Mononuclear cell (primary cell): ENCODE results near the gene RTP3. TPM values are rescaled to one million over a fixed set of nuclear protein-coding genes. Genes with fewer than 3 reads are reported as not detected.

Source experiments
- H3K27me3 ChIP-seq: 2 replicates; pipeline ENCODE4 v1.6.0; 2011; ENCODE audit warnings: low read length, control low read depth; ENCODE audit not compliant: insufficient read depth
- H3K4me1 ChIP-seq: 2 replicates; pipeline ENCODE4 v1.5.1; 2011; ENCODE audit warnings: mild to moderate bottlenecking, low read length, control low read depth; ENCODE audit not compliant: insufficient read depth
- H3K4me3 ChIP-seq: 2 replicates; pipeline ENCODE4 v1.5.1; 2011; ENCODE audit warnings: mild to moderate bottlenecking, low read length, moderate library complexity
- H3K9me3 ChIP-seq: 2 replicates; pipeline ENCODE4 v1.5.1; 2011; ENCODE audit warnings: low read depth, mild to moderate bottlenecking, control low read depth, low read length
- total RNA-seq: library from RNA; depleted of rRNA; stranded (reverse); fragments of >200 nt; gene quantifications from one replicate; pipeline ENCODE4 v1.2.3, GENCODE V29; 2012

Gene RTP3
- total RNA-seq, 1 donor, result 0.10 TPM

GRCh38 chr3:46479696-46480095 is 18.1 kb upstream of the RTP3 start:
- Histone ChIP-seq H3K9me3 (peaks cover 4% of the 10 kb centered on the region), H3K4me3 (no peak overlapping the region), H3K27me3 (no peaks in the 10 kb centered on the region), H3K4me1 (no peaks in the 10 kb centered on the region)

DNA sequence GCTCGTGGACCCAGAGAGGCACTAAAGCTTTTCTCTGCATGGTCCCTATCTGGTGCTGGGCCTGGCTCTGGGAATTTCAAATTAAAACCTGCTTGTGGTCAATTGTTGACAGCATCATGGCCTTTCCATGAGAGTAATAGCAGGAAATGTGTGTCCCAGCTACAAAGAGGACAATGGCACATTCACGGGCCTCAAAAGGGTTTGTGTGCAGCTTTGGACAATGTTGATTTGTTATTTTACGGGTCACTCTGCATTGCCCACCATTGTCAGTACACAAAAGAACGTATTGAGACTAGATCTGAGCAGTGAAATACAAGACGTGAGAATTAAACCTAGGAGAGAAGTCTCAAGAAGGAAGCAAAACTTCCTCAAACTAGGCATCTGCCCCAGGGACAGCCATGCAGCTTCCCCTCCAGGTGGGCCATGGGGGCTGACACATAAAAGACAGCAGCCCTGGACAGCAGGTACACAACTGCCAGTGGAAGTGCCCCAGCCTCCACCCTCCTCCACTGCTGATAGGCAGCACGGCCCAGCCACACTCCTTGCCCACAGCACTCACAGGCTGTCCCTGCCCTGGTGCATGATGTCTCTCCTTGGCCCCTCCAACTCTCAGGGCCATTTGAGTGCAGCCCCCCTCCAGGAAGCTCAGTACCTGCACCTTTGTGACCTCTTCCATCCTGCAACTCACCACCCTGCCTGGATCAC is 17.1 kb upstream of the RTP3 start:
- no peak overlapping the region for H3K4me3 ChIP-seq
- H3K27me3 ChIP-seq, result no peaks in the 10 kb centered on the region
- H3K4me1 ChIP-seq, result no peaks in the 10 kb centered on the region
- no peaks in the 10 kb centered on the region for H3K9me3 ChIP-seq

DNA sequence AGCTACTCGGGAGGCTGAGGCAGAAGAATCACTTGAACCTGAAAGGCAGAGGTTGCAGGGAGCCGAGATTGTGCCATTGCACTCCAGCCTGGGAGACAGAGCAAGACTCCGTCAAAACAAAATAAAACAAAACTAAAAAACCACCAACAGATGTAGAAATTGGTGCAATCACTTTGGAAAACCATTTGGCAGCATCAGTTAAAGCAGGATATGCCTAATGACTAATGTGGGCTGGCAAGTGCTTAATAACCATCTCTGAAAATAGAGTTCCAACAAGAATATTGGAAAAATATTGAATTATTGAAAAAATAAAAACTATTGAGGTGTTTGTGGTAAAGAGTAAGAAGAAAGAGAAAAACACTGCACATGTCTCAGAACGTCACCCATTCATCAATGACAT is 16.1 kb upstream of the RTP3 start:
- Histone ChIP-seq H3K9me3 (no peaks in the 10 kb centered on the region), H3K4me3 (no peak overlapping the region), H3K4me1 (no peaks in the 10 kb centered on the region), H3K27me3 (no peaks in the 10 kb centered on the region)

DNA sequence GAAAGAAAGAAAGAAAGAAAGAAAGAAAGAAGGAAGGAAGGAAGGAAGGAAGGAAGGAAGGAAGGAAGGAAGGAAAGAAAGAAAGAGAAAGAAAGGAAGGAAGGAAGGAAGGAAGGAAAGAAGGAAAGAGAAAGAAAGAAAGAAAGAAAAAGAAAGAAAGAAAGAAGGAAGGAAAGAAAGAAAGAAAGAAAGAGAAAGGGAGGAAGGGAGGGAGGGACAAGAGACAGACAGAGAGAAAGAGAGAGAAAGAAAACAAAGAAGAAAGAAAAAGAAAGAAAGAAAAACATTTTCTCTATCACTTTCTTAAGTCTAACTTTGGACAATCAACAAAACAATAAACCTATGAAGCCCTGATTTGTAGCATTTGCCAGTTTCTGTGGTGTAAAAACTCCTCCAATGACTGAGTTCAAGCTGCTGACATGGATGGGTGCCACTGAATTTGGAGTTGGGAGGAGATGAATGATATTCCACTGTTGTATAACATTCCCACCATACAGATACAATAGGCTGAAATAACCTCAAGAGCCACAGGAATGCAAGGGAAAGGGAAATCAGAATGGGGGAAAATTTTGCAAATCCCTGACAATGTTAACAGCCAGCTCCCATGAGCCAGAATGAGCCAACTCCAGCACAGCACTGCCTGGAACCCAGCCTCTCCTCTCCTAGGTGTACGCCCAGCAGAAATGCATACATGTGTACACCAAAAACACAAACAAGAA is 15.0 kb upstream of the RTP3 start:
- Histone ChIP-seq H3K4me3 (no peak overlapping the region), H3K9me3 (no peaks in the 10 kb centered on the region), H3K27me3 (no peaks in the 10 kb centered on the region), H3K4me1 (no peaks in the 10 kb centered on the region)

DNA sequence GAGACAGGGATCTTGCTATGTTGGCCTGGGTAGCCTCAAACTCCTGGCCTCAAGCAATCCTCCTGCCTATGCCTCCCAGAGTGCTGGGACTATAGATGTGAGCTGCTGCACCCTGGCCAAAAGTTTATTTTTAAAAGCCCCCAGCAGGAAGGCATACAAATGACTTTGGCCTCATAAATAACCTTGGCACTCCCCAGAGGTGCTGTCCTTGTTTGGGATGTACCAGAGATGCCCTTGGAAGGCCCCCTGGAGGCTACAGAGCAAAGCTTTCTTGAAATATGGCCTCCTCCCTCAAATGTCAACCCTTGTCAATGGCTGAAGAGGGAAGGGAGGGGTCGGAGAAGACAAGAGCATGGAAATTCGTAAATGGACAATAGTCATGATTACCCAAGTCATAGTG is 14.0 kb upstream of the RTP3 start:
- Histone ChIP-seq H3K4me1 (peaks cover 4% of the 10 kb centered on the region), H3K27me3 (no peaks in the 10 kb centered on the region), H3K4me3 (no peak overlapping the region), H3K9me3 (no peaks in the 10 kb centered on the region)

DNA sequence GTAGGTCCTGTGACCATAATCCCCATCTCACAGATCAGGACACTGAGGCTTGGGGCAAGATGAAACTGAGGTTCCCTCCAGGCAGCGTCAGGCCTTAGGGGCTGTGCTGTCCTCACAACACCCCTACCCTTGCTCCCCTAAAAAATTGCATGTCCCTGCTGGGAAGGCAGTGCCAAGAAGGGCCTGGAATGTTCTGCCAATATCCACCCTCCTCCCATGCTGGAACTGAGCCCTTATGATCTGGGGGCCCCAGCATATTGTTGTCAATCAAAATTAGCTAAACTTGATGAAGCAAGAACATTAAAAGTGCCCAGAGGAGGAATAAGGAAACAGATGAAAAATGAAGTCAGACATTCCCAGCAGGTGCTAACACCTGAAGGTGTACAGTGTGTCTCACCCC is 13.4 kb upstream of the RTP3 start:
- Histone ChIP-seq H3K27me3 (no peaks in the 10 kb centered on the region), H3K4me3 (no peak overlapping the region), H3K9me3 (no peaks in the 10 kb centered on the region), H3K4me1 (peaks cover 9% of the 10 kb centered on the region)

DNA sequence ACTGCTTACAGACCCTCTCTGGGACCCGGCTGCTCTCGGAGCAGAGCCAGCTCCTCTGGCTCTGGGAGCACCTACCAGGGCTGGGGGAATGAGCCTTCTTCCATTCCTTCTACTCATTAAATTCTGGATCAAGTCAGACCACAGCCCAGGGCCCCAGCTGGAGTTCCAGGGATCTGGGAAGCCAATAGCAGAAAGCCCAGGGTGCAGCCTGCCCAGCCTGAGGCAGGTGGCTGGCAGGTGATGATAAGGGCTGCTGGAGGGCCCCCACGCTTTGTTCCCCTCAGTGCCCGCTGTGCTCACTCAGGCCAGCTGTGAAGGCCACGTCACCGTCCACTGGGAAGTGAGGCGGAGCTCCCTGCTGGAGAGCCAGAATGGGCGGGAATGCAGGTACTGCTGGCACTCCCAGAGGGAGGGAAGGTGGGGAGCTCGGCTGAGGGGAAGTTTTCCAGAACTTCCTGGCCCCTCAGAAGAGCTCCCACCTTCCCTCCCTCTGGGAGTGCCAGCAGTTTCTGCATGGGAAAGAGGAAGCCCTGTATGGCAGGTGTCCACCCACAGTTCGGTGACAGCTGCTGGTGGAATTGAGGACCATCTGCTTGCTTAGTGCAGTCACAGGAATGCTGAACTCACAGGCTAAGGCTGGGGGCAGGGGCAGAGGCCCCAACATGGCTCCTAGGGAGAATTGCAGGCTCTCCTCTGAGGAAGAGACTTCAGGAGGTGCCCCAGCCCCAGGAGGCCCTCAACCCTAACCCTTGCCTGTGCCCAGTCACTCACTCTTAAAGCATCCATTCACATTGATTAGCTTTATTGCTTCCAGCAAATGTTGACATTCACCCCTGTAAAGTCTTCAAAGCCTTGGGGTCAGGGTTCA is 12.6 kb upstream of the RTP3 start:
- no peaks in the 10 kb centered on the region for H3K9me3 ChIP-seq
- H3K4me1 ChIP-seq, result peaks cover 9% of the 10 kb centered on the region
- H3K4me3 ChIP-seq, result no peak overlapping the region
- no peaks in the 10 kb centered on the region for H3K27me3 ChIP-seq

DNA sequence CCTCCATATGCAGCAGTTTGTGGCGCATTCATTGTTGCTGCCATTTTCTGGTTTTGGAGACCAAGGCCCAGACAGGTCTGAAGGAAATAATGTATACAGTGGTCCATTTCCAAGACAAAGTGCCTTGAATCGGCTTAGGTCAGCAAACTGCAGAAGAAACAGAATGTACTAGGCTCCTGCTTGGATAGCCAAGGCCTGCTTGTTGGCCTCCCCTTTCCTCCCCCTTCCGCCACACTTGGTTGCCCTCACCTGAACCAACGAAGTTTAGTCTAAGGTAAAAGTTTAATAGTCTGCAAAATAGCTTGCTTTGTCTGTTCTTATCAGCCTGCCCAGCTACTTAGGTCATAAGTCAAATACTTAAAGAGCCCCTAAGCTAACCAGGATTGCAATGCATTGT is 12.0 kb upstream of the RTP3 start:
- Histone ChIP-seq H3K4me3 (no peak overlapping the region), H3K9me3 (no peaks in the 10 kb centered on the region), H3K4me1 (peaks cover 9% of the 10 kb centered on the region), H3K27me3 (no peaks in the 10 kb centered on the region)

DNA sequence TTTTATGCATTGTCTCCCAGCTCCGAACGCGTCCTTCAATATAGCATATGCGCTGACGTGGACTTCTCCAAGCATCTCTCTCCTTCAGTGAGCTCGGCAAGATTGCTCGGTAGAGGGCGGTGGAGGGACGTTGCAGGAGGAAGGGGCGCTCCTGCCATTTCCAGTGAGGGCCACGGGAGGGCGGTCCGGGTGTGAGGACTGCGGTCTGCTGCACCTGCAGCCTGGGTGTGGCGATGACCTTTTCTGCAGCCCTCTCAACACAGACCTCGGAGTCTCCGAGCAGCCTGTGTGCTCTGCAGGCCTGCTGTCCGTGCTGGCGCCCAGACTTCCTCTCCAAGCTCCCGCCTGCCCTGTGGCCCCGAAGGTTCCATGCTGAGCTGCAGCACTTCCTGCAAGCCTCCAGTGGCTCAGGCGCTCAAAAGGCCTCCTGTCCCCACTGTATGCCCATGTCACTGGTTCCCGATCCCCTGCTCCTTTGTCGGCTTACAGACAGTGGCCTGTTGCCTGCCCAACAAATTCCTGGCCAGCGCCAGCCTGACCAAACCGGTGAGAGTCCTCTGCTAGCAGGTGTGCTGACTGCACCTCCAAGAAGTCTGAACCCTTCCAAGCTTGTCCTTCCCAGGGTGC is 8.9 kb upstream of the RTP3 start:
- no peaks in the 10 kb centered on the region for H3K27me3 ChIP-seq
- H3K4me3 ChIP-seq, result no peak overlapping the region
- no peaks in the 10 kb centered on the region for H3K9me3 ChIP-seq
- peaks cover 9% of the 10 kb centered on the region for H3K4me1 ChIP-seq

GRCh38 chr3:46489381-46489780 is 8.4 kb upstream of the RTP3 start:
- H3K9me3 ChIP-seq, result no peaks in the 10 kb centered on the region
- H3K4me3 ChIP-seq, result no peak overlapping the region
- no peaks in the 10 kb centered on the region for H3K27me3 ChIP-seq
- peaks cover 9% of the 10 kb centered on the region for H3K4me1 ChIP-seq

GRCh38 chr3:46489875-46490274 is 7.9 kb upstream of the RTP3 start:
- peaks cover 9% of the 10 kb centered on the region for H3K4me1 ChIP-seq
- no peak overlapping the region for H3K4me3 ChIP-seq
- H3K27me3 ChIP-seq, result no peaks in the 10 kb centered on the region
- H3K9me3 ChIP-seq, result no peaks in the 10 kb centered on the region

GRCh38 chr3:46490338-46491084 is 7.3 kb upstream of the RTP3 start:
- Histone ChIP-seq H3K4me3 (no peak overlapping the region), H3K27me3 (no peaks in the 10 kb centered on the region), H3K4me1 (peaks cover 9% of the 10 kb centered on the region), H3K9me3 (no peaks in the 10 kb centered on the region)

GRCh38 chr3:46491089-46492070 is 6.4 kb upstream of the RTP3 start:
- Histone ChIP-seq H3K9me3 (no peaks in the 10 kb centered on the region), H3K27me3 (no peaks in the 10 kb centered on the region), H3K4me3 (no peak overlapping the region), H3K4me1 (peaks cover 9% of the 10 kb centered on the region)
